ENCODE data around the gene GATA6.

- TF ChIP-seq CTCF (IDR thresholded peaks at IDR 0.05) = no peak
- no peak for TF ChIP-seq POLR2AphosphoS5 (IDR thresholded peaks at IDR 0.05)
- TF ChIP-seq EP300 (IDR thresholded peaks at IDR 0.05; ENCODE audit: low read depth) = no peak
- TF ChIP-seq POLR2A (IDR thresholded peaks at IDR 0.05) = no peak
These were observed 22.5 kb downstream of the GATA6 start for GRCh38 chr18:22191923-22192322.
